Measurements from ENCODE around the gene FCRL4.
A peak's percentile ranks its signal among the peaks of the same experiment; 100 is the strongest.

FCRL4 gene

DNA sequence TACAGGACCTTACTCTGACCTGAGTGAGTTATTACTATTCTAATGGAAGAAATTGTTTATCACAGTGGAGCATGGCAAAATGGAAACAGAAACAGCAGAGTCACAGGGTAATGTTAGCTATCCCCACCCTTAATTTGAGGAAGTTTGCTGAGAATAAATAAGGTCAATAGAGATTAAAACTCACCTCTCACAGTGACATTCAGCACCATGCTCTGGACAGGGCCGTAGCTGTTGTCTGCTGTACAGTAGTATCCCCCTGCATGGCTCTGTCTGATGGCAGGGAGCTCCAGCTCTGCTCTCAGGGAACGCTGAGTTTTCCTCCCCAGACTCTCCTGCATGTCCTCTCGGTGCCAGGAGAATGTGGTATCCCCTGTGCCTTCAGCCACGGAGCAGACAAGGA lies 11.9 kb downstream of the FCRL4 start:
- Histone ChIP-seq H2AFZ (ENCODE audit: low read length) (no peak overlapping the region), H3K9ac (ENCODE audit: low read length) (no peak overlapping the region), H3K27me3 (ENCODE audit: insufficient read depth, low read length) (no peaks in the 10 kb centered on the region), H3K27ac (ENCODE audit: low read depth, low read length, poor library complexity, severe bottlenecking) (no peak overlapping the region), H3K4me3 (ENCODE audit: low read depth, low read length, poor library complexity, severe bottlenecking) (no peak overlapping the region), H3K9me3 (ENCODE audit: low read length) (peaks cover 6% of the 10 kb centered on the region; the same call in 1 of the 2 replicates), H3K79me2 (ENCODE audit: insufficient read depth, low read length) (no peaks in the 10 kb centered on the region), H3K9me2 (ENCODE audit: low read depth, low read length) (no peaks in the 10 kb centered on the region), H3K4me1 (ENCODE audit: insufficient read depth, low read length, severe bottlenecking) (peaks cover 10% of the 10 kb centered on the region), H3K4me2 (ENCODE audit: low read length) (no peak overlapping the region), H4K20me1 (ENCODE audit: insufficient read depth, low read length) (no peaks in the 10 kb centered on the region), H3K36me3 (ENCODE audit: insufficient read depth, low read length) (no peaks in the 10 kb centered on the region; the same call in 1 of the 2 replicates), H3F3A (ENCODE audit: insufficient read depth, low read length) (no peaks in the 10 kb centered on the region)
- TF ChIP-seq EZH2 (IDR thresholded peaks at IDR 0.05; ENCODE audit: borderline replicate concordance, low read length): no peak

DNA sequence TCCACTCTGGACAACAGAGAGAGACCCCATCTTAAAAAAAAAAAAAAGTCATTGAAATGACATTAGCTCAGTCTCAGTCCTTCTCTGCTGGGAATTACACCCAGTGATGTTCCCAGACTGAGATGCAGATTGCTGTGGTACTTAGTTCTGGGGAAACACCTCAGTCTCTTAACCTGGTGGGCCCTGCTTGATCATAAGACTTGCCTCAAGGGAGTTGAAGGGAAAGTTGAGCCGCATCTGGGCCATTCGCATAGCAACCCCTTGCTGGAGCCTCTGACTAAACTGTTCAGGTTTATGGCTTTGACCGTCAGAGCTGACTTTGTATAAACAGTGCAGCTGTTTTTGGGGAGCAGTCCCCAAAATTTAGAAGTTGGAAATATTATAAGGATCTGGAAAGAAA lies 13.4 kb downstream of the FCRL4 start:
- Histone ChIP-seq H3K4me1 (ENCODE audit: insufficient read depth, low read length, severe bottlenecking) (peaks cover 22% of the 10 kb centered on the region), H3K27ac (ENCODE audit: low read depth, low read length, poor library complexity, severe bottlenecking) (no peak overlapping the region), H3K9ac (ENCODE audit: low read length) (no peak overlapping the region), H4K20me1 (ENCODE audit: insufficient read depth, low read length) (no peaks in the 10 kb centered on the region), H3K79me2 (ENCODE audit: insufficient read depth, low read length) (no peaks in the 10 kb centered on the region), H3K9me3 (ENCODE audit: low read length) (peaks cover 6% of the 10 kb centered on the region; the same call in 1 of the 2 replicates), H3K9me2 (ENCODE audit: low read depth, low read length) (no peaks in the 10 kb centered on the region), H3K4me2 (ENCODE audit: low read length) (no peak overlapping the region), H2AFZ (ENCODE audit: low read length) (no peak overlapping the region), H3F3A (ENCODE audit: insufficient read depth, low read length) (no peaks in the 10 kb centered on the region), H3K36me3 (ENCODE audit: insufficient read depth, low read length) (no peaks in the 10 kb centered on the region; the same call in 1 of the 2 replicates), H3K27me3 (ENCODE audit: insufficient read depth, low read length) (no peaks in the 10 kb centered on the region), H3K4me3 (ENCODE audit: low read depth, low read length, poor library complexity, severe bottlenecking) (no peak overlapping the region)
- TF ChIP-seq, protein P1, sequence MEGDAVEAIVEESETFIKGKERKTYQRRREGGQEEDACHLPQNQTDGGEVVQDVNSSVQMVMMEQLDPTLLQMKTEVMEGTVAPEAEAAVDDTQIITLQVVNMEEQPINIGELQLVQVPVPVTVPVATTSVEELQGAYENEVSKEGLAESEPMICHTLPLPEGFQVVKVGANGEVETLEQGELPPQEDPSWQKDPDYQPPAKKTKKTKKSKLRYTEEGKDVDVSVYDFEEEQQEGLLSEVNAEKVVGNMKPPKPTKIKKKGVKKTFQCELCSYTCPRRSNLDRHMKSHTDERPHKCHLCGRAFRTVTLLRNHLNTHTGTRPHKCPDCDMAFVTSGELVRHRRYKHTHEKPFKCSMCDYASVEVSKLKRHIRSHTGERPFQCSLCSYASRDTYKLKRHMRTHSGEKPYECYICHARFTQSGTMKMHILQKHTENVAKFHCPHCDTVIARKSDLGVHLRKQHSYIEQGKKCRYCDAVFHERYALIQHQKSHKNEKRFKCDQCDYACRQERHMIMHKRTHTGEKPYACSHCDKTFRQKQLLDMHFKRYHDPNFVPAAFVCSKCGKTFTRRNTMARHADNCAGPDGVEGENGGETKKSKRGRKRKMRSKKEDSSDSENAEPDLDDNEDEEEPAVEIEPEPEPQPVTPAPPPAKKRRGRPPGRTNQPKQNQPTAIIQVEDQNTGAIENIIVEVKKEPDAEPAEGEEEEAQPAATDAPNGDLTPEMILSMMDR (IDR thresholded peaks at IDR 0.05; ENCODE audit: low read length): no peak
- no peak for TF ChIP-seq EZH2 (IDR thresholded peaks at IDR 0.05; ENCODE audit: borderline replicate concordance, low read length)

DNA sequence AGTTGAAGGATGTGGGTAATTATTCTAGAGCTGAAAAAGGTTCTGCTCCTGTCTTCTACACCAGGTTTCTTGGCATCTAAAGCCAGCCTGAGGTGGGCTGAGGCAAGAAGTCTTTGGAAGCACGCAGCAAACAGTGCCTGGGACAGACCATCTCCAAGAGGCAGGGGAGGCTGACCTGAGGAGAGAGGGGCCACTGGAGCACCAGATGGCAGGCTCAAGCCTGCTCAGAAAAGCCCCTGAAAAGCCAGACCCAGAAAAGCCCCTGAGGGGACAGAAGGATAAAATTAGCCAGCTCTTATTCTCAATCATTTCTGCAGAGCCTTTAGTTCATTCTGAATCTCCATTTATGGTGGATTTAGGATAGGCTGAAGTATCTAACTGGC lies 17.1 kb downstream of the FCRL4 start:
- H3K27me3 ChIP-seq (ENCODE audit: insufficient read depth, low read length): no peaks in the 10 kb centered on the region
- H3K4me1 ChIP-seq (ENCODE audit: insufficient read depth, low read length, severe bottlenecking): peaks cover 25% of the 10 kb centered on the region
- no peaks in the 10 kb centered on the region for H3K9me2 ChIP-seq (ENCODE audit: low read depth, low read length)
- H3K79me2 ChIP-seq (ENCODE audit: insufficient read depth, low read length): no peaks in the 10 kb centered on the region
- peak overlapping the region; percentile 15; the same call in 1 of the 2 replicates for H3K9ac ChIP-seq (ENCODE audit: low read length)
- no peak overlapping the region for H2AFZ ChIP-seq (ENCODE audit: low read length)
- 0 out of 2 replicates have a peak overlapping the region, but pooled peaks have one; percentile 25 for H3K4me2 ChIP-seq (ENCODE audit: low read length)
- TF ChIP-seq, protein P1 (IDR thresholded peaks at IDR 0.05; ENCODE audit: low read length): no peak
- TF ChIP-seq EZH2 (IDR thresholded peaks at IDR 0.05; ENCODE audit: borderline replicate concordance, low read length): no peak
- no peaks in the 10 kb centered on the region for H3F3A ChIP-seq (ENCODE audit: insufficient read depth, low read length)
- H3K4me3 ChIP-seq (ENCODE audit: low read depth, low read length, poor library complexity, severe bottlenecking): no peak overlapping the region
- no peaks in the 10 kb centered on the region; the same call in 1 of the 2 replicates for H3K36me3 ChIP-seq (ENCODE audit: insufficient read depth, low read length)
- H4K20me1 ChIP-seq (ENCODE audit: insufficient read depth, low read length): no peaks in the 10 kb centered on the region
- H3K9me3 ChIP-seq (ENCODE audit: low read length): peaks cover 6% of the 10 kb centered on the region; the same call in 1 of the 2 replicates
- H3K27ac ChIP-seq (ENCODE audit: low read depth, low read length, poor library complexity, severe bottlenecking): peak overlapping the region; percentile 50

Data from OCI-LY1 (cell line).